ENCODE measurements around the gene DPP6.

DPP6 gene

GRCh38 chr7:154912871-154913637 is 860.9 kb downstream of the DPP6 start:
- DNase-seq (ENCODE audit: extremely low read depth, insufficient read length): no peak
- Histone ChIP-seq H3K27me3 (replicated peaks; ENCODE audit: control insufficient read depth, insufficient read depth, low read length) (no peaks in the 10 kb centered on the region; the same call in 1 of the 2 replicates), H3K4me3 (replicated peaks; ENCODE audit: low read depth, low read length) (no peak overlapping the region)

GRCh38 chr7:154913638-154914307 is 861.6 kb downstream of the DPP6 start:
- DNase-seq (ENCODE audit: extremely low read depth, insufficient read length): peak; percentile 60
- no peaks in the 10 kb centered on the region for H3K36me3 ChIP-seq (ENCODE audit: control insufficient read depth, insufficient read depth, low read length)
- no peak overlapping the region for H3K4me3 ChIP-seq (replicated peaks; ENCODE audit: low read depth, low read length)
- peak; percentile 94 for TF ChIP-seq CTCF (IDR thresholded peaks at IDR 0.05; ENCODE audit: insufficient read depth, low read length, poor library complexity, severe bottlenecking)
- no peaks in the 10 kb centered on the region; the same call in 1 of the 2 replicates for H3K27me3 ChIP-seq (replicated peaks; ENCODE audit: control insufficient read depth, insufficient read depth, low read length)

More at GRCh38 chr7:154912871-154913637, 860.9 kb downstream of the DPP6 start:
- TF ChIP-seq CTCF (IDR thresholded peaks at IDR 0.05; ENCODE audit: insufficient read depth, low read length, poor library complexity, severe bottlenecking): no peak
- no peaks in the 10 kb centered on the region for H3K36me3 ChIP-seq (ENCODE audit: control insufficient read depth, insufficient read depth, low read length)

- DNase-seq (ENCODE audit: extremely low read depth, insufficient read length): peak; percentile 15
- H3K4me3 ChIP-seq (replicated peaks; ENCODE audit: low read depth, low read length): no peak overlapping the region
- H3K27me3 ChIP-seq (replicated peaks; ENCODE audit: control insufficient read depth, insufficient read depth, low read length): no peaks in the 10 kb centered on the region; the same call in 1 of the 2 replicates
- H3K36me3 ChIP-seq (ENCODE audit: control insufficient read depth, insufficient read depth, low read length): no peaks in the 10 kb centered on the region
- no peak for TF ChIP-seq CTCF (IDR thresholded peaks at IDR 0.05; ENCODE audit: insufficient read depth, low read length, poor library complexity, severe bottlenecking)
These were observed 862.3 kb downstream of the DPP6 start for GRCh38 chr7:154914308-154914995.

- no peak for DNase-seq (ENCODE audit: extremely low read depth, insufficient read length)
These were observed 862.8 kb downstream of the DPP6 start for GRCh38 chr7:154914996-154915380.

GRCh38 chr7:154915600-154915999 is 863.4 kb downstream of the DPP6 start:
- no peak for DNase-seq (ENCODE audit: extremely low read depth, insufficient read length)
- no peak for TF ChIP-seq CTCF (IDR thresholded peaks at IDR 0.05; ENCODE audit: insufficient read depth, low read length, poor library complexity, severe bottlenecking)
- Histone ChIP-seq H3K36me3 (ENCODE audit: control insufficient read depth, insufficient read depth, low read length) (no peaks in the 10 kb centered on the region), H3K27me3 (replicated peaks; ENCODE audit: control insufficient read depth, insufficient read depth, low read length) (no peaks in the 10 kb centered on the region; the same call in 1 of the 2 replicates), H3K4me3 (replicated peaks; ENCODE audit: low read depth, low read length) (no peak overlapping the region)

More at GRCh38 chr7:154914996-154915380, 862.8 kb downstream of the DPP6 start:
- Histone ChIP-seq H3K27me3 (replicated peaks; ENCODE audit: control insufficient read depth, insufficient read depth, low read length) (no peaks in the 10 kb centered on the region; the same call in 1 of the 2 replicates), H3K4me3 (replicated peaks; ENCODE audit: low read depth, low read length) (no peak overlapping the region), H3K36me3 (ENCODE audit: control insufficient read depth, insufficient read depth, low read length) (no peaks in the 10 kb centered on the region)
- TF ChIP-seq CTCF (IDR thresholded peaks at IDR 0.05; ENCODE audit: insufficient read depth, low read length, poor library complexity, severe bottlenecking): no peak

Data from GM06990 (cell line).